HG02798 (cell line): ENCODE results near the gene ZNF770.
A peak's percentile ranks its signal among the peaks of the same experiment; 100 is the strongest.

Source experiments
- ATAC-seq: cut with Tn5 transposase; IDR thresholded peaks from one replicate; pipeline ENCODE4 v1.9.1; 2021; ENCODE audit warnings: mild to moderate bottlenecking; ENCODE audit not compliant: unreplicated experiment, poor library complexity

ZNF770 gene

GRCh38 chr15:34988027-34988902 lies at the start of gene ZNF770:
ZNF770 (minus strand) TSS chr15:34988287; CDS start chr15:34983434, 4,853 bp downstream.
- peak; percentile 84 for ATAC-seq

- ATAC-seq = no peak
Observed at GRCh38 chr15:35028235-35028984, 40.3 kb upstream of the ZNF770 start.

- no peak for ATAC-seq
Observed at GRCh38 chr15:35023804-35024203, 35.7 kb upstream of the ZNF770 start.

- no peak for ATAC-seq
Observed at GRCh38 chr15:35020974-35021373, 32.9 kb upstream of the ZNF770 start.

GRCh38 chr15:35019404-35020327 lies 31.6 kb upstream of the ZNF770 start:
- ATAC-seq = no peak

GRCh38 chr15:35014241-35014640 lies 26.2 kb upstream of the ZNF770 start:
- no peak for ATAC-seq

- no peak for ATAC-seq
Observed at GRCh38 chr15:35013370-35013769, 25.3 kb upstream of the ZNF770 start.

GRCh38 chr15:35007397-35007796 lies 19.3 kb upstream of the ZNF770 start:
- ATAC-seq = no peak

GRCh38 chr15:35005933-35006332 lies 17.8 kb upstream of the ZNF770 start:
- ATAC-seq = no peak

- no peak for ATAC-seq
Observed at GRCh38 chr15:35003928-35004327, 15.8 kb upstream of the ZNF770 start.

- ATAC-seq = no peak
Observed at GRCh38 chr15:35000511-35000910, 12.4 kb upstream of the ZNF770 start.

- no peak for ATAC-seq
Observed at GRCh38 chr15:34999906-35000305, 11.8 kb upstream of the ZNF770 start.

GRCh38 chr15:34994925-34995324 lies 6.8 kb upstream of the ZNF770 start:
- ATAC-seq = no peak

GRCh38 chr15:34993877-34994276 lies 5.8 kb upstream of the ZNF770 start:
- ATAC-seq = peak; percentile 97

GRCh38 chr15:34993412-34993811 lies 5.3 kb upstream of the ZNF770 start:
- ATAC-seq = no peak

GRCh38 chr15:34987609-34988026 lies 469 bp downstream of the ZNF770 start:
- ATAC-seq = no peak

- ATAC-seq = no peak
Observed at GRCh38 chr15:34986771-34987480, 1.2 kb downstream of the ZNF770 start.

- ATAC-seq = no peak
Observed at GRCh38 chr15:34986326-34986725, 1.8 kb downstream of the ZNF770 start.

GRCh38 chr15:34984889-34985630 lies 3.0 kb downstream of the ZNF770 start:
- no peak for ATAC-seq
